Bronchial epithelial cell (primary cell): ENCODE results near the gene C3orf22. TPM values are rescaled to one million over a fixed set of nuclear protein-coding genes. Genes with fewer than 3 reads are reported as not detected.

Experiments
- DNase-seq: peaks from one replicate; pipeline ENCODE4 v3.0.0-alpha.2; 2010; ENCODE audit warnings: low read depth
- FAIRE-seq: peaks from 2 replicates; lab custom pipeline; 2011; peaks lifted over from hg19 to GRCh38; lab: Jason Lieb, UNC
- H3K27me3 ChIP-seq: 2 replicates; pipeline ENCODE4 v1.5.1; 2011; ENCODE audit warnings: low read length; ENCODE audit not compliant: control insufficient read depth, insufficient read depth
- H3K36me3 ChIP-seq: 2 replicates; pipeline ENCODE4 v1.5.1; 2011; ENCODE audit warnings: low read length; ENCODE audit not compliant: control insufficient read depth, insufficient read depth
- H3K4me3 ChIP-seq: 2 replicates; pipeline ENCODE4 v1.5.1; 2011; ENCODE audit warnings: mild to moderate bottlenecking, low read depth, low read length, control low read depth
- total RNA-seq: library from RNA; depleted of rRNA; stranded (reverse); fragments of >200 nt; gene quantifications from 2 replicates; pipeline ENCODE4 v1.2.1, GENCODE V29; 2014
- TF ChIP-seq, protein P1 (sequence below): IDR thresholded peaks from 2 replicates; pipeline ENCODE4 v1.5.1; 2011; ENCODE audit warnings: mild to moderate bottlenecking, moderate library complexity, low read length, control low read depth, inconsistent platforms; ENCODE audit not compliant: insufficient read depth, severe bottlenecking

C3orf22 gene
- total RNA-seq, 1 donor from 2014 or later = not detected

DNA sequence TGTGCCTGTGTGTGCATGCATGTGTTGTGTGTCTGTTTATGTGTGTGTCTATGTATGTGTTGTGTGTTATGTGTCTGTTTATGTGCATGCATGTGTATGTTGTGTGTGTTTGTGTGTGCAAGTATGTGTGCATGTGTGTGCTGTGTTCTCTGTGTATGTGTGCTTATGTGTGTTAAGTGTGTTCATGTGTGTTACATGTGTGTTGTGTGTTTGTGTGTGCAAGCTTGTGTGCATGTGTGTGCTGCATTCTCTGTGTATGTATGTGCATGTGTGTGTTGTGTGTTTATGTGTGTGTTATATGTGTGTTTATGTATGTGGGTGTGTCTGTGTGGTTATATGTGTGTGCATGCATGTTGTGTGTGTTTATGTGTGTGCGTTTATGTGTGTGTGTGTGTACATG lies 56.1 kb downstream of the C3orf22 start:
- peak; percentile 89 for FAIRE-seq
- no peaks in the 10 kb centered on the region for H3K27me3 ChIP-seq
- DNase-seq = no peak

GRCh38 chr3:126501736-126502135 lies 57.0 kb downstream of the C3orf22 start:
- TF ChIP-seq, protein P1, sequence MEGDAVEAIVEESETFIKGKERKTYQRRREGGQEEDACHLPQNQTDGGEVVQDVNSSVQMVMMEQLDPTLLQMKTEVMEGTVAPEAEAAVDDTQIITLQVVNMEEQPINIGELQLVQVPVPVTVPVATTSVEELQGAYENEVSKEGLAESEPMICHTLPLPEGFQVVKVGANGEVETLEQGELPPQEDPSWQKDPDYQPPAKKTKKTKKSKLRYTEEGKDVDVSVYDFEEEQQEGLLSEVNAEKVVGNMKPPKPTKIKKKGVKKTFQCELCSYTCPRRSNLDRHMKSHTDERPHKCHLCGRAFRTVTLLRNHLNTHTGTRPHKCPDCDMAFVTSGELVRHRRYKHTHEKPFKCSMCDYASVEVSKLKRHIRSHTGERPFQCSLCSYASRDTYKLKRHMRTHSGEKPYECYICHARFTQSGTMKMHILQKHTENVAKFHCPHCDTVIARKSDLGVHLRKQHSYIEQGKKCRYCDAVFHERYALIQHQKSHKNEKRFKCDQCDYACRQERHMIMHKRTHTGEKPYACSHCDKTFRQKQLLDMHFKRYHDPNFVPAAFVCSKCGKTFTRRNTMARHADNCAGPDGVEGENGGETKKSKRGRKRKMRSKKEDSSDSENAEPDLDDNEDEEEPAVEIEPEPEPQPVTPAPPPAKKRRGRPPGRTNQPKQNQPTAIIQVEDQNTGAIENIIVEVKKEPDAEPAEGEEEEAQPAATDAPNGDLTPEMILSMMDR = no peak
- no peak overlapping the region for H3K4me3 ChIP-seq
- no peaks in the 10 kb centered on the region for H3K27me3 ChIP-seq
- DNase-seq (no peak), FAIRE-seq (no peak)
- no peaks in the 10 kb centered on the region for H3K36me3 ChIP-seq

More for the DNA sequence above, 56.1 kb downstream of the C3orf22 start:
- no peaks in the 10 kb centered on the region for H3K36me3 ChIP-seq
- H3K4me3 ChIP-seq = no peak overlapping the region
- TF ChIP-seq, protein P1 = no peak

- FAIRE-seq (no peak), DNase-seq (no peak)
Measured at GRCh38 chr3:126501054-126501453, 57.7 kb downstream of the C3orf22 start.

GRCh38 chr3:126500016-126500415 lies 58.7 kb downstream of the C3orf22 start:
- DNase-seq (no peak), FAIRE-seq (no peak)
- Histone ChIP-seq H3K4me3 (no peak overlapping the region), H3K36me3 (no peaks in the 10 kb centered on the region), H3K27me3 (no peaks in the 10 kb centered on the region)
- TF ChIP-seq, protein P1 = no peak

More at GRCh38 chr3:126501054-126501453, 57.7 kb downstream of the C3orf22 start:
- Histone ChIP-seq H3K36me3 (no peaks in the 10 kb centered on the region), H3K4me3 (no peak overlapping the region), H3K27me3 (no peaks in the 10 kb centered on the region)
- TF ChIP-seq, protein P1 = no peak

Other genes with a start within 250 kb of the C3orf22 start
- gene KLF15, start 201.5 kb downstream of the C3orf22 start, total RNA-seq = 0.26 and 3.4 TPM in 2 replicates
- not detected in 2 replicates for gene CFAP100, start 164.0 kb downstream of the C3orf22 start, total RNA-seq
- gene ZXDC, start 83.0 kb downstream of the C3orf22 start, total RNA-seq = 21.9 and 23.3 TPM in 2 replicates
- not detected in 2 replicates for gene UROC1, start 41.2 kb downstream of the C3orf22 start, total RNA-seq
- not detected in 2 replicates for gene CHST13, start 34.8 kb downstream of the C3orf22 start, total RNA-seq
- gene TXNRD3, start 96.2 kb upstream of the C3orf22 start, total RNA-seq = 9.9 and 10.3 TPM in 2 replicates
- gene CHCHD6, start 145.3 kb upstream of the C3orf22 start, total RNA-seq = 25.5 and 36.6 TPM in 2 replicates